Gastroesophageal sphincter (tissue), 3 donors: ENCODE data around the gene CST7.

Source experiments
- POLR2AphosphoS5 ChIP-seq: sonication (generic); formaldehyde crosslinking; IDR thresholded peaks from one replicate; pipeline ENCODE4 v1.6.1; 2017; ENCODE audit warnings: antibody characterized with exemption
- TF ChIP-seq, protein P1 (sequence below), 4 experiments: fragments of 200-600 bp in 2 of 4; fragments of 450-650 bp in 2 of 4; sonication (generic) in 1 of 4; IDR thresholded peaks; one replicate each; pipeline ENCODE4 v1.5.1; 2017 to 2019; ENCODE audit warnings: antibody characterized with exemption in 4 of 4, mild to moderate bottlenecking in 2 of 4, moderate library complexity in 2 of 4

GRCh38 chr20:24917797-24918578 lies 31.1 kb upstream of the CST7 start:
- TF ChIP-seq, protein P1, sequence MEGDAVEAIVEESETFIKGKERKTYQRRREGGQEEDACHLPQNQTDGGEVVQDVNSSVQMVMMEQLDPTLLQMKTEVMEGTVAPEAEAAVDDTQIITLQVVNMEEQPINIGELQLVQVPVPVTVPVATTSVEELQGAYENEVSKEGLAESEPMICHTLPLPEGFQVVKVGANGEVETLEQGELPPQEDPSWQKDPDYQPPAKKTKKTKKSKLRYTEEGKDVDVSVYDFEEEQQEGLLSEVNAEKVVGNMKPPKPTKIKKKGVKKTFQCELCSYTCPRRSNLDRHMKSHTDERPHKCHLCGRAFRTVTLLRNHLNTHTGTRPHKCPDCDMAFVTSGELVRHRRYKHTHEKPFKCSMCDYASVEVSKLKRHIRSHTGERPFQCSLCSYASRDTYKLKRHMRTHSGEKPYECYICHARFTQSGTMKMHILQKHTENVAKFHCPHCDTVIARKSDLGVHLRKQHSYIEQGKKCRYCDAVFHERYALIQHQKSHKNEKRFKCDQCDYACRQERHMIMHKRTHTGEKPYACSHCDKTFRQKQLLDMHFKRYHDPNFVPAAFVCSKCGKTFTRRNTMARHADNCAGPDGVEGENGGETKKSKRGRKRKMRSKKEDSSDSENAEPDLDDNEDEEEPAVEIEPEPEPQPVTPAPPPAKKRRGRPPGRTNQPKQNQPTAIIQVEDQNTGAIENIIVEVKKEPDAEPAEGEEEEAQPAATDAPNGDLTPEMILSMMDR (IDR thresholded peaks at IDR 0.05) = peak in 3 of 4 experiments; percentile 57 to 82 (median 78)
- no peak for TF ChIP-seq POLR2AphosphoS5
